HL-60 (cell line): Measurements from ENCODE around the gene TIGD1.

Experiments used
- DNase-seq, 2 experiments: peaks; one replicate each; pipeline ENCODE4 v3.0.0-alpha.2; 2010 to 2020; ENCODE audit warnings: low read depth in 1 of 2, low spot score in 1 of 2
- H3K27ac ChIP-seq: fragments of 250-450 bp; sonication (Bioruptor Pico); replicated peaks from 2 replicates; pipeline ENCODE4 v1.5.1; 2020; ENCODE audit warnings: mild to moderate bottlenecking, moderate library complexity
- H3K27me3 ChIP-seq: fragments of 250-450 bp; sonication (Bioruptor Pico); 2 replicates; pipeline ENCODE4 v1.5.1; 2021; ENCODE audit warnings: mild to moderate bottlenecking, moderate library complexity; ENCODE audit not compliant: insufficient read depth, poor library complexity, severe bottlenecking
- H3K4me3 ChIP-seq: replicated peaks from 2 replicates; pipeline ENCODE4 v1.5.1; 2011; ENCODE audit warnings: mild to moderate bottlenecking, control low read depth, low read length; ENCODE audit not compliant: insufficient read depth
- GABPA ChIP-seq: IDR thresholded peaks from 2 replicates; pipeline ENCODE4 v1.6.1; 2012; ENCODE audit warnings: low read depth
- POLR2AphosphoS5 ChIP-seq: IDR thresholded peaks from 2 replicates; pipeline ENCODE4 v1.6.1; 2012; ENCODE audit warnings: low read depth
- SPI1 ChIP-seq: IDR thresholded peaks from 2 replicates; pipeline ENCODE4 v1.6.1; 2012; ENCODE audit warnings: low read depth, mild to moderate bottlenecking, borderline replicate concordance
- TF ChIP-seq, protein P1 (sequence below): IDR thresholded peaks from 2 replicates; pipeline ENCODE4 v1.6.1; 2012; ENCODE audit warnings: low read depth; ENCODE audit not compliant: insufficient replicate concordance
- TF ChIP-seq, protein P2 (sequence below): IDR thresholded peaks from one replicate; pipeline ENCODE4 v1.5.1; 2011; ENCODE audit warnings: low read length, control low read depth, inconsistent platforms; ENCODE audit not compliant: insufficient read depth

Gene TIGD1

DNA sequence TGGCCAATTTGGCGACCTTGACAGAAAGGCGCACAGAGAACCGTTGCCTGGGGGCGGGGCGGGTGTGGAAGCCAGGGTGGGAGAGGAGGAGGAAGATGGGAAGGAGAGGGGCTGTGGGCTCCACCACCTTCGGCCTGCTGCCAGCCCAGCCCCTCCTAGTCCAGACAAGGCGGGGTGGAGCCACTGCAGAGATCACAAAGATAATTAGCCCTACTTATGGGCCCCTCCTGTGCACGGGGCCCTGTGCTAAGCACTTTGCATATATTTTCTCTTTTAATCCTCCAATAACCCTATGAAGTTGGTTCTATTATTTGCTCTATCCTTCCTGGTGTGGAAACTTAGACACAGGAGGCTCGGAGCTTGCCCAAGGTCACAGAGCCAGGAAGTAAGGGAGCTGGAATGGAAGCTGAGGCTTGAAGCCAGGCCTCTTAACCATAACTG, 49.0 kb downstream of the TIGD1 start:
- Histone ChIP-seq H3K27me3 (peaks cover 43% of the 10 kb centered on the region), H3K4me3 (no peak overlapping the region), H3K27ac (no peak overlapping the region)
- TF ChIP-seq POLR2AphosphoS5: no peak
- no peak for DNase-seq

DNA sequence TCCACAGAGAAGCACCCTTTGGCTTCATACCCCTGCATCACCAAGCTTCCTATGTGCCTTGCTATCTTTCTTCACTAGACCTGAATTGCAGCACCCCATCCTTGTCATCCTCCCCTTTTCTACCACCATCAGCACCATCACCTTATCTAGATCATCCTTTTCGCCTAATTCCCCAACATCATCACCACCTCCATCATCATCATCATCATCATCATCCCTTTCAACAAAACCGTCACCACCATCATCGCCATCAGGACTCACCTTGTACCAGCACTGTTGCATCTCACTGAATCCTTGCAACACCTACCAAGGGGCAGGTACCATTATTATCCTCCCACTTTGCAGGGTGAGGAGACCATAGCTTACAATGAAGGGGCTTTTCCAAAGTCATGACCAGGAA, 51.9 kb downstream of the TIGD1 start:
- no peak for TF ChIP-seq POLR2AphosphoS5
- TF ChIP-seq, protein P1, sequence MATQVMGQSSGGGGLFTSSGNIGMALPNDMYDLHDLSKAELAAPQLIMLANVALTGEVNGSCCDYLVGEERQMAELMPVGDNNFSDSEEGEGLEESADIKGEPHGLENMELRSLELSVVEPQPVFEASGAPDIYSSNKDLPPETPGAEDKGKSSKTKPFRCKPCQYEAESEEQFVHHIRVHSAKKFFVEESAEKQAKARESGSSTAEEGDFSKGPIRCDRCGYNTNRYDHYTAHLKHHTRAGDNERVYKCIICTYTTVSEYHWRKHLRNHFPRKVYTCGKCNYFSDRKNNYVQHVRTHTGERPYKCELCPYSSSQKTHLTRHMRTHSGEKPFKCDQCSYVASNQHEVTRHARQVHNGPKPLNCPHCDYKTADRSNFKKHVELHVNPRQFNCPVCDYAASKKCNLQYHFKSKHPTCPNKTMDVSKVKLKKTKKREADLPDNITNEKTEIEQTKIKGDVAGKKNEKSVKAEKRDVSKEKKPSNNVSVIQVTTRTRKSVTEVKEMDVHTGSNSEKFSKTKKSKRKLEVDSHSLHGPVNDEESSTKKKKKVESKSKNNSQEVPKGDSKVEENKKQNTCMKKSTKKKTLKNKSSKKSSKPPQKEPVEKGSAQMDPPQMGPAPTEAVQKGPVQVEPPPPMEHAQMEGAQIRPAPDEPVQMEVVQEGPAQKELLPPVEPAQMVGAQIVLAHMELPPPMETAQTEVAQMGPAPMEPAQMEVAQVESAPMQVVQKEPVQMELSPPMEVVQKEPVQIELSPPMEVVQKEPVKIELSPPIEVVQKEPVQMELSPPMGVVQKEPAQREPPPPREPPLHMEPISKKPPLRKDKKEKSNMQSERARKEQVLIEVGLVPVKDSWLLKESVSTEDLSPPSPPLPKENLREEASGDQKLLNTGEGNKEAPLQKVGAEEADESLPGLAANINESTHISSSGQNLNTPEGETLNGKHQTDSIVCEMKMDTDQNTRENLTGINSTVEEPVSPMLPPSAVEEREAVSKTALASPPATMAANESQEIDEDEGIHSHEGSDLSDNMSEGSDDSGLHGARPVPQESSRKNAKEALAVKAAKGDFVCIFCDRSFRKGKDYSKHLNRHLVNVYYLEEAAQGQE: no peak
- no peak for TF ChIP-seq SPI1
- TF ChIP-seq GABPA: no peak
- TF ChIP-seq, protein P2, sequence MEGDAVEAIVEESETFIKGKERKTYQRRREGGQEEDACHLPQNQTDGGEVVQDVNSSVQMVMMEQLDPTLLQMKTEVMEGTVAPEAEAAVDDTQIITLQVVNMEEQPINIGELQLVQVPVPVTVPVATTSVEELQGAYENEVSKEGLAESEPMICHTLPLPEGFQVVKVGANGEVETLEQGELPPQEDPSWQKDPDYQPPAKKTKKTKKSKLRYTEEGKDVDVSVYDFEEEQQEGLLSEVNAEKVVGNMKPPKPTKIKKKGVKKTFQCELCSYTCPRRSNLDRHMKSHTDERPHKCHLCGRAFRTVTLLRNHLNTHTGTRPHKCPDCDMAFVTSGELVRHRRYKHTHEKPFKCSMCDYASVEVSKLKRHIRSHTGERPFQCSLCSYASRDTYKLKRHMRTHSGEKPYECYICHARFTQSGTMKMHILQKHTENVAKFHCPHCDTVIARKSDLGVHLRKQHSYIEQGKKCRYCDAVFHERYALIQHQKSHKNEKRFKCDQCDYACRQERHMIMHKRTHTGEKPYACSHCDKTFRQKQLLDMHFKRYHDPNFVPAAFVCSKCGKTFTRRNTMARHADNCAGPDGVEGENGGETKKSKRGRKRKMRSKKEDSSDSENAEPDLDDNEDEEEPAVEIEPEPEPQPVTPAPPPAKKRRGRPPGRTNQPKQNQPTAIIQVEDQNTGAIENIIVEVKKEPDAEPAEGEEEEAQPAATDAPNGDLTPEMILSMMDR: no peak
- peaks cover 21% of the 10 kb centered on the region for H3K27me3 ChIP-seq

More for the DNA sequence above, 51.9 kb downstream of the TIGD1 start:
- H3K27ac ChIP-seq: no peak overlapping the region
- no peak overlapping the region for H3K4me3 ChIP-seq
- no peak for DNase-seq
